Type B pancreatic cell (in vitro differentiated cells): ENCODE data around the gene CREBBP. TPM values are rescaled to one million over a fixed set of nuclear protein-coding genes. Genes with fewer than 3 reads are reported as not detected.

Experiments used
- DNase-seq: peaks from one replicate; pipeline ENCODE4 v3.0.0; 2021; ENCODE audit warnings: mixed read lengths; ENCODE audit not compliant: unreplicated experiment; ENCODE audit errors: extremely low spot score
- H3K27ac Mint-ChIP-seq: 2 replicates; pipeline ENCODE4 v1.8.0; 2021; ENCODE audit warnings: mild to moderate bottlenecking, mixed read lengths
- H3K27me3 Mint-ChIP-seq: 2 replicates; pipeline ENCODE4 v1.8.0; 2021; ENCODE audit warnings: mixed read lengths
- H3K36me3 Mint-ChIP-seq: 2 replicates; pipeline ENCODE4 v1.8.0; 2021; ENCODE audit warnings: mixed read lengths
- H3K4me1 Mint-ChIP-seq: one replicate; pipeline ENCODE4 v1.8.0; 2021; ENCODE audit warnings: mixed read lengths; ENCODE audit not compliant: unreplicated experiment
- H3K4me3 Mint-ChIP-seq: 2 replicates; pipeline ENCODE4 v1.8.0; 2021; ENCODE audit warnings: mild to moderate bottlenecking, mixed read lengths
- H3K9me3 Mint-ChIP-seq: 2 replicates; pipeline ENCODE4 v1.8.0; 2021; ENCODE audit warnings: mixed read lengths
- total RNA-seq: library from RNA; stranded (reverse); gene quantifications from 2 replicates; pipeline ENCODE4 v1.2.1, GENCODE V29; 2021; ENCODE audit warnings: low replicate concordance
- TF ChIP-seq, protein P1 (sequence below): fragments of 200-600 bp; sonication (generic); conservative IDR thresholded peaks from 2 replicates; pipeline ENCODE4 v1.5.0; 2021; ENCODE audit warnings: antibody characterized with exemption, mild to moderate bottlenecking

CREBBP gene
- total RNA-seq, 1 donor from 2014 or later = 93.6 TPM

DNA sequence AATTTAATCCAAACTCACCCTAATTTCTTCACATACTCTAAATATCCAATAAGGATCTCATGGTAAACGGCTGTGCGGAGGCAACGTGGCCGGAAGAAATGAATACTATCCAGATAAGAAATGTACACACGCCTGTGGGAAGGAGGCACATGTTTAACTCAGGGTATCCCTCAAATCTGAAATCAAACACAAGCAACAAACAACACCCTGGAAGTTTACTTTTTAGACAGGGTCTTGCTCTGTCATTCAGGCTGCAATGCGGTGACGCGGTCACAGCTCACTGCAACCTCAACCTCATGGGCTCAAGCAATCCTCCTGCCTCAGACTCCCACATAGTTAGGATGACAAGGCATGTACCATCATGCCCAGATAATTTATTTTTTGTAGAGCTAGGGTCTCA, 142.0 kb downstream of the CREBBP start:
- TF ChIP-seq, protein P1, sequence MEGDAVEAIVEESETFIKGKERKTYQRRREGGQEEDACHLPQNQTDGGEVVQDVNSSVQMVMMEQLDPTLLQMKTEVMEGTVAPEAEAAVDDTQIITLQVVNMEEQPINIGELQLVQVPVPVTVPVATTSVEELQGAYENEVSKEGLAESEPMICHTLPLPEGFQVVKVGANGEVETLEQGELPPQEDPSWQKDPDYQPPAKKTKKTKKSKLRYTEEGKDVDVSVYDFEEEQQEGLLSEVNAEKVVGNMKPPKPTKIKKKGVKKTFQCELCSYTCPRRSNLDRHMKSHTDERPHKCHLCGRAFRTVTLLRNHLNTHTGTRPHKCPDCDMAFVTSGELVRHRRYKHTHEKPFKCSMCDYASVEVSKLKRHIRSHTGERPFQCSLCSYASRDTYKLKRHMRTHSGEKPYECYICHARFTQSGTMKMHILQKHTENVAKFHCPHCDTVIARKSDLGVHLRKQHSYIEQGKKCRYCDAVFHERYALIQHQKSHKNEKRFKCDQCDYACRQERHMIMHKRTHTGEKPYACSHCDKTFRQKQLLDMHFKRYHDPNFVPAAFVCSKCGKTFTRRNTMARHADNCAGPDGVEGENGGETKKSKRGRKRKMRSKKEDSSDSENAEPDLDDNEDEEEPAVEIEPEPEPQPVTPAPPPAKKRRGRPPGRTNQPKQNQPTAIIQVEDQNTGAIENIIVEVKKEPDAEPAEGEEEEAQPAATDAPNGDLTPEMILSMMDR = no peak
- Mint-ChIP-seq H3K27me3 (no peaks in the 10 kb centered on the region), H3K4me1 (no peaks in the 10 kb centered on the region), H3K4me3 (no peak overlapping the region), H3K9me3 (no peaks in the 10 kb centered on the region), H3K36me3 (peaks cover 48% of the 10 kb centered on the region), H3K27ac (peak overlapping the region; percentile 48)
- DNase-seq = no peak

GRCh38 chr16:3738128-3738527, 142.4 kb downstream of the CREBBP start:
- Mint-ChIP-seq H3K9me3 (no peaks in the 10 kb centered on the region), H3K4me3 (no peak overlapping the region), H3K27ac (peak overlapping the region; percentile 48), H3K4me1 (no peaks in the 10 kb centered on the region), H3K36me3 (peaks cover 48% of the 10 kb centered on the region), H3K27me3 (no peaks in the 10 kb centered on the region)
- DNase-seq = no peak
- TF ChIP-seq, protein P1 = no peak

- no peak for DNase-seq
- no peaks in the 10 kb centered on the region for H3K9me3 Mint-ChIP-seq
- no peaks in the 10 kb centered on the region for H3K4me1 Mint-ChIP-seq
- no peak overlapping the region for H3K4me3 Mint-ChIP-seq
- peaks cover 44% of the 10 kb centered on the region for H3K36me3 Mint-ChIP-seq
- H3K27me3 Mint-ChIP-seq = no peaks in the 10 kb centered on the region
- TF ChIP-seq, protein P1 = no peak
- H3K27ac Mint-ChIP-seq = no peak overlapping the region
Observed at GRCh38 chr16:3737181-3737580, 143.3 kb downstream of the CREBBP start.

GRCh38 chr16:3736116-3736515, 144.4 kb downstream of the CREBBP start:
- no peaks in the 10 kb centered on the region for H3K27me3 Mint-ChIP-seq
- H3K9me3 Mint-ChIP-seq = no peaks in the 10 kb centered on the region
- no peak overlapping the region for H3K4me3 Mint-ChIP-seq
- peak overlapping the region; percentile 22 for H3K27ac Mint-ChIP-seq
- H3K4me1 Mint-ChIP-seq = no peaks in the 10 kb centered on the region
- TF ChIP-seq, protein P1 = no peak
- H3K36me3 Mint-ChIP-seq = peaks cover 44% of the 10 kb centered on the region
- DNase-seq = no peak

DNA sequence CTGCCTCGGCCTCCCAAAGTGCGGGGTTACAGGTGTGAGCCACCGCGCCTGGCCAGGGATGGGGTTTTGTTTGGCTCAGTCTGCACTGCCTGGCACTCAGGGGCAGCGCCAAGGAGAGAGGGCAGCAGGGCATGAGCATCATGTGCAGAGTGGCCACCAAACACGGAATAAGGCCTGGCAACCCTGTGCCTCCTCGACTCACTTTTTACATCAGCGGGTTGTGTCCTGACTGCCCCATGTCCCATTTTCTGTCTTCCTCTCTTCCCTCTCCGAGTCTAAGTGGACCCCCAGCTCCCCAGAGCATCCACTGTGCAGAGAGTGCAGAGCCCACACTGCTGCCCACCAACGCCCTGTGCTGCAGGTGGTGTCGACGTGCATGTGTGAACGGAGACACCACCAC, 145.0 kb downstream of the CREBBP start:
- Mint-ChIP-seq H3K27me3 (no peaks in the 10 kb centered on the region), H3K36me3 (peaks cover 44% of the 10 kb centered on the region), H3K4me3 (no peak overlapping the region), H3K9me3 (no peaks in the 10 kb centered on the region), H3K4me1 (no peaks in the 10 kb centered on the region), H3K27ac (peak overlapping the region; percentile 22)
- DNase-seq = no peak
- TF ChIP-seq, protein P1 = no peak

DNA sequence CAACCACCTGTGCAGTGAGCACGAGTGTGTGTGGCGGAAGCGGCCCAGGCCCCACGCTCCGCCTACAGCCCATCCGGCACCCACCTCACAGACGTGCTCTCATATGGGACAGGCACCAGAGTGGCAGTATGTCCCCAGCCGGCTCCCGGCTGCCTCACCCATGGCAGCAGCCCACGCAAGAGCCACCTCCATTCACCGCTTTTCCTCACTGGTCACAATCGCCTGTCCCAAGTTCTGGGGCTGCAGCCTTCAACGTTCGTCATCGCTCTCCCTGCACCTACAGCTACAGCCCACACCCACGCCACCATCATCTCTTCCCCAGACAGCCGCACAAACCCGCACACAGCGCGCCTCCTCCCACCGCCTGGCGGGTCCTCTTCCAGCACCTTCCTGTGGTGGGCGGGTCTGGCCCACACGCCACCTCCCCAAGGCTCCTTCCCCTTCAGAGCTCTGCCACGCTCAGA, 145.7 kb downstream of the CREBBP start:
- no peaks in the 10 kb centered on the region for H3K4me1 Mint-ChIP-seq
- peak overlapping the region; percentile 31 for H3K27ac Mint-ChIP-seq
- H3K4me3 Mint-ChIP-seq = no peak overlapping the region
- H3K36me3 Mint-ChIP-seq = peaks cover 45% of the 10 kb centered on the region
- no peak for DNase-seq
- no peaks in the 10 kb centered on the region for H3K9me3 Mint-ChIP-seq
- no peaks in the 10 kb centered on the region for H3K27me3 Mint-ChIP-seq
- TF ChIP-seq, protein P1 = no peak
